ENCODE data around the gene PAM. TPM values are rescaled to one million over a fixed set of nuclear protein-coding genes. Genes with fewer than 3 reads are reported as not detected.

Gene PAM
- total and polyA plus RNA-seq, 2 donors (not counting 3 experiments of a cell fraction or from before 2014, with no cell fraction given), result 118 to 176 TPM

- H3K9ac ChIP-seq (replicated peaks; ENCODE audit: extremely low read depth, insufficient read depth, low read length), result no peak overlapping the region
- dilution Hi-C loops (cut with MboI; ENCODE audit: extremely low pct_ligation_motif_present, low sequenced_read_pairs), result no loop called here
- CTCF ChIA-PET, result interaction anchor here (1.2 to 1.6 kb wide), 3 partner anchors 10 to 346 kb away, joined by 3 to 5 read pairs (median 3); no protein-coding TSS in a partner anchor
- H3K27me3 ChIP-seq (ENCODE audit: control insufficient read depth in 2 of 2, insufficient read depth in 2 of 2, low read length in 2 of 2), result no peaks in the 10 kb centered on the region
- FAIRE-seq (no peak), DNase-seq (ENCODE audit: low read depth, low spot score) (no peak)
- intact Hi-C loops (cut with micrococcal nuclease), result no loop called here
- BruUV-seq (replicated peaks), result no TSS peak
- no peaks in the 10 kb centered on the region for H4K20me1 ChIP-seq (replicated peaks; ENCODE audit: control insufficient read depth, extremely low read depth, insufficient read depth, low read length)
- H3K27ac ChIP-seq (ENCODE audit: insufficient read depth, low read depth, low read length), result no peak overlapping the region
- H3K4me2 ChIP-seq (ENCODE audit: insufficient read depth, low read length), result no peak overlapping the region
- POLR2A ChIA-PET, result no interaction called here
- no peak overlapping the region for H2AFZ ChIP-seq (ENCODE audit: low read depth, low read length)
- no peaks in the 10 kb centered on the region for H3K79me2 ChIP-seq (ENCODE audit: control insufficient read depth, insufficient read depth, low read length)
- H3K9me3 ChIP-seq (replicated peaks; ENCODE audit: control insufficient read depth, insufficient read depth, low read length), result no peaks in the 10 kb centered on the region
- no peak overlapping the region for H3K4me3 ChIP-seq (replicated peaks in 1 of 3; ENCODE audit: insufficient read depth in 1 of 3, low read depth in 1 of 3, low read length in 3 of 3)
- H3K36me3 ChIP-seq (ENCODE audit: control insufficient read depth in 2 of 2, extremely low read depth in 1 of 2, insufficient read depth in 2 of 2, low read length in 2 of 2), result peaks cover 0 to 7% of the 10 kb centered on the region in 2 experiments
- TF ChIP-seq FOS (IDR thresholded peaks at IDR 0.05; ENCODE audit: borderline replicate concordance, insufficient read depth, low read length) (no peak), GATA2 (IDR thresholded peaks at IDR 0.05; ENCODE audit: insufficient read depth, insufficient read length, low read depth, low read length) (no peak), POLR2A (IDR thresholded peaks at IDR 0.05; ENCODE audit: low read depth, low read length) (no peak), JUN (IDR thresholded peaks at IDR 0.05; ENCODE audit: borderline replicate concordance, insufficient read depth, insufficient read length, low read depth) (no peak), MAX (IDR thresholded peaks at IDR 0.05; ENCODE audit: insufficient read depth, insufficient read length) (no peak), POLR2AphosphoS5 (IDR thresholded peaks at IDR 0.05; ENCODE audit: insufficient read depth, low read depth, low read length) (no peak), MYC (IDR thresholded peaks at IDR 0.05; ENCODE audit: low read depth, low read length) (no peak), EZH2 (IDR thresholded peaks at IDR 0.05; ENCODE audit: borderline replicate concordance, low read depth, low read length, severe bottlenecking) (no peak)
- TF ChIP-seq, protein P1, sequence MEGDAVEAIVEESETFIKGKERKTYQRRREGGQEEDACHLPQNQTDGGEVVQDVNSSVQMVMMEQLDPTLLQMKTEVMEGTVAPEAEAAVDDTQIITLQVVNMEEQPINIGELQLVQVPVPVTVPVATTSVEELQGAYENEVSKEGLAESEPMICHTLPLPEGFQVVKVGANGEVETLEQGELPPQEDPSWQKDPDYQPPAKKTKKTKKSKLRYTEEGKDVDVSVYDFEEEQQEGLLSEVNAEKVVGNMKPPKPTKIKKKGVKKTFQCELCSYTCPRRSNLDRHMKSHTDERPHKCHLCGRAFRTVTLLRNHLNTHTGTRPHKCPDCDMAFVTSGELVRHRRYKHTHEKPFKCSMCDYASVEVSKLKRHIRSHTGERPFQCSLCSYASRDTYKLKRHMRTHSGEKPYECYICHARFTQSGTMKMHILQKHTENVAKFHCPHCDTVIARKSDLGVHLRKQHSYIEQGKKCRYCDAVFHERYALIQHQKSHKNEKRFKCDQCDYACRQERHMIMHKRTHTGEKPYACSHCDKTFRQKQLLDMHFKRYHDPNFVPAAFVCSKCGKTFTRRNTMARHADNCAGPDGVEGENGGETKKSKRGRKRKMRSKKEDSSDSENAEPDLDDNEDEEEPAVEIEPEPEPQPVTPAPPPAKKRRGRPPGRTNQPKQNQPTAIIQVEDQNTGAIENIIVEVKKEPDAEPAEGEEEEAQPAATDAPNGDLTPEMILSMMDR (IDR thresholded peaks at IDR 0.05; ENCODE audit: extremely low read depth in 1 of 2, insufficient read depth in 1 of 2, low read depth in 1 of 2, low read length in 2 of 2), result no peak
- no peaks in the 10 kb centered on the region for H3K4me1 ChIP-seq (ENCODE audit: control insufficient read depth, extremely low read depth, insufficient read depth, low read length)
- H3K9me1 ChIP-seq (replicated peaks; ENCODE audit: control insufficient read depth, extremely low read depth, insufficient read depth, low read length), result no peaks in the 10 kb centered on the region
Observed at GRCh38 chr5:103027267-103027666, 272.2 kb downstream of the PAM start.
